HL-60 (cell line): ENCODE data around the gene CEP112.

Experiments
- DNase-seq, 2 experiments: peaks; one replicate each; pipeline ENCODE4 v3.0.0-alpha.2; 2010 to 2020; ENCODE audit warnings: low read depth in 1 of 2, low spot score in 1 of 2
- H3K27ac ChIP-seq: fragments of 250-450 bp; sonication (Bioruptor Pico); replicated peaks from 2 replicates; pipeline ENCODE4 v1.5.1; 2020; ENCODE audit warnings: mild to moderate bottlenecking, moderate library complexity
- H3K27me3 ChIP-seq: fragments of 250-450 bp; sonication (Bioruptor Pico); 2 replicates; pipeline ENCODE4 v1.5.1; 2021; ENCODE audit warnings: mild to moderate bottlenecking, moderate library complexity; ENCODE audit not compliant: insufficient read depth, poor library complexity, severe bottlenecking
- H3K4me3 ChIP-seq: replicated peaks from 2 replicates; pipeline ENCODE4 v1.5.1; 2011; ENCODE audit warnings: mild to moderate bottlenecking, control low read depth, low read length; ENCODE audit not compliant: insufficient read depth
- CTCF ChIP-seq: IDR thresholded peaks from one replicate; pipeline ENCODE4 v1.5.1; 2011; ENCODE audit warnings: low read length, control low read depth, inconsistent platforms; ENCODE audit not compliant: insufficient read depth
- GABPA ChIP-seq: IDR thresholded peaks from 2 replicates; pipeline ENCODE4 v1.6.1; 2012; ENCODE audit warnings: low read depth
- POLR2AphosphoS5 ChIP-seq: IDR thresholded peaks from 2 replicates; pipeline ENCODE4 v1.6.1; 2012; ENCODE audit warnings: low read depth
- REST ChIP-seq: IDR thresholded peaks from 2 replicates; pipeline ENCODE4 v1.6.1; 2012; ENCODE audit warnings: low read depth; ENCODE audit not compliant: insufficient replicate concordance
- SPI1 ChIP-seq: IDR thresholded peaks from 2 replicates; pipeline ENCODE4 v1.6.1; 2012; ENCODE audit warnings: low read depth, mild to moderate bottlenecking, borderline replicate concordance

Gene CEP112

GRCh38 chr17:65801513-65801912, 390.4 kb downstream of the CEP112 start:
- no peak for DNase-seq
- Histone ChIP-seq H3K4me3 (no peak overlapping the region), H3K27ac (no peak overlapping the region), H3K27me3 (no peaks in the 10 kb centered on the region)
- TF ChIP-seq POLR2AphosphoS5 = no peak
- no peak for TF ChIP-seq GABPA
- TF ChIP-seq REST = no peak
- no peak for TF ChIP-seq CTCF
- TF ChIP-seq SPI1 = no peak

GRCh38 chr17:65800655-65801054, 391.3 kb downstream of the CEP112 start:
- Histone ChIP-seq H3K4me3 (no peak overlapping the region), H3K27me3 (no peaks in the 10 kb centered on the region), H3K27ac (no peak overlapping the region)
- TF ChIP-seq SPI1 = no peak
- no peak for TF ChIP-seq POLR2AphosphoS5
- TF ChIP-seq GABPA = no peak
- TF ChIP-seq REST = no peak
- TF ChIP-seq CTCF = no peak
- no peak for DNase-seq

- TF ChIP-seq GABPA (no peak), SPI1 (no peak), REST (no peak), POLR2AphosphoS5 (no peak), CTCF (no peak)
- Histone ChIP-seq H3K27ac (no peak overlapping the region), H3K4me3 (no peak overlapping the region), H3K27me3 (no peaks in the 10 kb centered on the region)
- DNase-seq = no peak
Measured at GRCh38 chr17:65799869-65800268, 392.1 kb downstream of the CEP112 start.
